ENCODE results near the gene WNT16. TPM values are rescaled to one million over a fixed set of nuclear protein-coding genes. Genes with fewer than 3 reads are reported as not detected.

Gene WNT16
- total RNA-seq, 2 experiments from 2014 or later: not detected

DNA sequence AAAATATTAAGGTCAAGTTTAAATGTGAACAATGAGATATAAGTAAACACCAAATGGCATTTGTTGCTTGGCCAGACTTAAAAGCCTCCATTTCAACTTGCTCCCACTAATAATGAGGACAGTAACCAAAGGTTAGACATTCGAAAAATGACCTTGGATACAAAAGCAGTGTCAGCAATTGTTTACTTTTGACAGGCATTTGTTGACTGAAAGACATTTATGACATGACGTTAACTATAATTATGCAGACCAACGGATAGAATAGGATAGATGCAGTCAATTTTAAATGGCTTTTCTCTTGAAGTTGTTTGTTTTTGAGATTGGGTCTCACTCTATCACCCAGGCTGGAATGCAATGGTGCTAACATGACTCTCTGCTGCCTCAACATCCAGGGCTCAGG, 6.3 kb upstream of the WNT16 start:
- H3K4me3 Mint-ChIP-seq: no peak overlapping the region
- no peaks in the 10 kb centered on the region for H3K36me3 Mint-ChIP-seq (ENCODE audit: low read depth)
- ChIA-PET POLR2A (no interaction called here), CTCF (no interaction called here)
- intact Hi-C loops (cut with micrococcal nuclease): no loop called here
- no peak overlapping the region for H3K27ac Mint-ChIP-seq
- no peaks in the 10 kb centered on the region for H3K4me1 Mint-ChIP-seq (ENCODE audit: low read depth)
- ATAC-seq: no peak
- no peaks in the 10 kb centered on the region for H3K9me3 Mint-ChIP-seq
- DNase-seq: no peak
- TF ChIP-seq, protein P1, sequence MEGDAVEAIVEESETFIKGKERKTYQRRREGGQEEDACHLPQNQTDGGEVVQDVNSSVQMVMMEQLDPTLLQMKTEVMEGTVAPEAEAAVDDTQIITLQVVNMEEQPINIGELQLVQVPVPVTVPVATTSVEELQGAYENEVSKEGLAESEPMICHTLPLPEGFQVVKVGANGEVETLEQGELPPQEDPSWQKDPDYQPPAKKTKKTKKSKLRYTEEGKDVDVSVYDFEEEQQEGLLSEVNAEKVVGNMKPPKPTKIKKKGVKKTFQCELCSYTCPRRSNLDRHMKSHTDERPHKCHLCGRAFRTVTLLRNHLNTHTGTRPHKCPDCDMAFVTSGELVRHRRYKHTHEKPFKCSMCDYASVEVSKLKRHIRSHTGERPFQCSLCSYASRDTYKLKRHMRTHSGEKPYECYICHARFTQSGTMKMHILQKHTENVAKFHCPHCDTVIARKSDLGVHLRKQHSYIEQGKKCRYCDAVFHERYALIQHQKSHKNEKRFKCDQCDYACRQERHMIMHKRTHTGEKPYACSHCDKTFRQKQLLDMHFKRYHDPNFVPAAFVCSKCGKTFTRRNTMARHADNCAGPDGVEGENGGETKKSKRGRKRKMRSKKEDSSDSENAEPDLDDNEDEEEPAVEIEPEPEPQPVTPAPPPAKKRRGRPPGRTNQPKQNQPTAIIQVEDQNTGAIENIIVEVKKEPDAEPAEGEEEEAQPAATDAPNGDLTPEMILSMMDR (IDR thresholded peaks at IDR 0.05): no peak
- peaks cover 8% of the 10 kb centered on the region for H3K27me3 Mint-ChIP-seq

DNA sequence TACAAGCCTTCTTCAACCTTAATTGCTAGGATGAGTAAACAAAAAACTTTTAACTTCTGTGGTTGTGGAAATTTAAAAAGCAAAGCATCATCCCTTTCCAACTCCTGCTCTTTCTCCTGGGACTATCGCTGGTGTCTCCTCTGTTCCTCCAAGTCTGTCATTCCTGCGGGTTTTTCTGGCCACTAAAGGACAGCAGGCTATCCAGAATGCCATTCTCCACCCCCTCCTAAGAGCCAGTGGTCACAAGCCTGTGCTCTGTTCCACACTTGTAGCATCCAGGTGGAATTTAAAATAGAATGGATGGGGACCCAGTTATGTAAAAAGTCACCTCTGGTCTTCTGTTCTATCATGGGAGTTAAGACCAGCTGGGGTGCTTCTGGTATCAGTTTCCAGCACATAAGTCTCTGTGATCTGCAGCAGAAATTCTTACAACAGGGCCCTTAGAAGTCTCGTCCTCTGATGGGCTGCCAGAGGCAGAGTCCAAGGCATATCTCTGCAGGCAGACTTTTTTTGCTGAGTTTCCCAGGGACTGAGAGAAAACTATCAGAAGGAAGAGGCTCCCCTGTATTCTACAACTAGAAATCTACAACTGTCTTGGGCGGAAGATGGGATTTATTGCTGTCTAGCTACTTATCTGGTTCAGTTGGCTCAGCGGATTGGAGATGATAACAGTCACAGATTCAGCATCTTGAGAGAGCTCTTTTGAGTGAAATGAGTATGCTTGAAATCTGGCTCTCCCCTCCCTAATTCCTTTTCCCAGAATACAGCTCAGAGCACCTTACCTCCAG, 5.1 kb upstream of the WNT16 start:
- no peak for DNase-seq
- CTCF ChIA-PET: no interaction called here
- intact Hi-C loops (cut with micrococcal nuclease): no loop called here

DNA sequence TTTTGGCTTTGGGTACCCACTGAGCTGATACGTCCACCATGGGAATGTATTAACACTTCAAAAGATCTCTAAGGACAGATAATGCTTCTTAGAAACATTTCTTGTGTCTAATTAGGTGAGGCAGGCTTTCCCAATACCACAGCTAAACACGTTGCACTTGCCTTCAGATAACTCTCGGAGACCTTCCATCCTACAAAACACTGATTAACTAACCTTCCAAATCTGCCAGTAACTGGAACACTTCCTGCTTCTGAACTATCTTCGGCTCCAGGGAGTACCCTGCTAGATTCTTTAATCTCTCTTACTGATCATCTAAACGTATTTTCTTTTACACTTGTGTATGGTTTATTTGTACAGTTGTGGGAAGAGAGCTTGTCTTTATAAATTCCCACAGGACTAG, 1.1 kb upstream of the WNT16 start:
- no peak for ATAC-seq
- Mint-ChIP-seq H3K36me3 (ENCODE audit: low read depth) (no peaks in the 10 kb centered on the region), H3K27me3 (peaks cover 49% of the 10 kb centered on the region), H3K27ac (no peak overlapping the region), H3K9me3 (no peaks in the 10 kb centered on the region), H3K4me1 (ENCODE audit: low read depth) (peaks cover 18% of the 10 kb centered on the region), H3K4me3 (no peak overlapping the region)
- TF ChIP-seq, protein P1 (IDR thresholded peaks at IDR 0.05): no peak
- CTCF ChIA-PET: no interaction called here
- intact Hi-C loops (cut with micrococcal nuclease): no loop called here
- POLR2A ChIA-PET: no interaction called here
- no peak for DNase-seq

More for the DNA sequence above, 5.1 kb upstream of the WNT16 start:
- no peak for ATAC-seq
- Mint-ChIP-seq H3K9me3 (no peaks in the 10 kb centered on the region), H3K4me3 (no peak overlapping the region), H3K4me1 (ENCODE audit: low read depth) (peaks cover 6% of the 10 kb centered on the region), H3K36me3 (ENCODE audit: low read depth) (no peaks in the 10 kb centered on the region), H3K27ac (no peak overlapping the region), H3K27me3 (peaks cover 20% of the 10 kb centered on the region)
- POLR2A ChIA-PET: no interaction called here
- TF ChIP-seq, protein P1 (IDR thresholded peaks at IDR 0.05): no peak

DNA sequence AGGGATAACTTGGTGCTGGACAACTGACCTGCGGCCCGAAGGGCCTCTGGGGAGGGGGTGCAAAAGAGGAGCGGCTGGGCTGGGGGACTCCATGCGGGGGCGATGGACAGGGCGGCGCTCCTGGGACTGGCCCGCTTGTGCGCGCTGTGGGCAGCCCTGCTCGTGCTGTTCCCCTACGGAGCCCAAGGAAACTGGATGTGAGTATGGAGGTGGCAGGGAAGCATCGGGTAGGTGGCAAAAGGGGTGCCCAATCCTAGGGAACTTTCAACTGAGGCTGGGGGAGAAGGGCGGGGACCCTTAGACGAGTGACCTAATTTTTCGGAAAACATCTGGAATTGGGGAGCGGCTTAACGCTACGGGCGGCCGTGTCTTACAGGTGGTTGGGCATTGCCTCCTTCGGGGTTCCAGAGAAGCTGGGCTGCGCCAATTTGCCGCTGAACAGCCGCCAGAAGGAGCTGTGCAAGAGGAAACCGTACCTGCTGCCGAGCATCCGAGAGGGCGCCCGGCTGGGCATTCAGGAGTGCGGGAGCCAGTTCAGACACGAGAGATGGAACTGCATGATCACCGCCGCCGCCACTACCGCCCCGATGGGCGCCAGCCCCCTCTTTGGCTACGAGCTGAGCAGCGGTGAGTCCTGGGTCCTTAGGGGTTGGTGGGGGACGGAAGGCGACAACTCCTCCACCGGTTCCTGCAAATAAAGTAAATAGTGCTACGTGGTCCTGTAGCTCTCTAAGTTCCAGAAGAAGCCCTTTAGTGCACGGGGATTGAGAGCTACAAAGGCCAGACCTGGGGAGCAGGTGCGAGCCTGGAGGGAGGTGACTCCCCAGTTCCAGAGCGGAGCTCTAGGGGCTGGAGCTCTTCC, 622 bp downstream of the WNT16 start:
- DNase-seq: peak; percentile 35

More for the DNA sequence above, 622 bp downstream of the WNT16 start:
- TF ChIP-seq, protein P1 (IDR thresholded peaks at IDR 0.05): no peak
- POLR2A ChIA-PET: interaction anchor here (0.6 kb wide), 1 partner anchor 29 kb away, joined by 4 read pairs; no protein-coding TSS in a partner anchor
- CTCF ChIA-PET: interaction anchor here (0.8 to 2.3 kb wide), 4 partner anchors 32 to 218 kb away, joined by 3 to 9 read pairs (median 3); no protein-coding TSS in a partner anchor
- H3K36me3 Mint-ChIP-seq (ENCODE audit: low read depth): no peaks in the 10 kb centered on the region
- no peak overlapping the region for H3K27ac Mint-ChIP-seq
- H3K4me3 Mint-ChIP-seq: peak overlapping the region; percentile 36
- H3K9me3 Mint-ChIP-seq: no peaks in the 10 kb centered on the region
- peak; percentile 43 for ATAC-seq
- peaks cover 18% of the 10 kb centered on the region for H3K4me1 Mint-ChIP-seq (ENCODE audit: low read depth)
- peaks cover 44% of the 10 kb centered on the region for H3K27me3 Mint-ChIP-seq
- intact Hi-C loops (cut with micrococcal nuclease): no loop called here
